ENCODE measurements around the gene FETUB. TPM values are rescaled to one million over a fixed set of nuclear protein-coding genes. Genes with fewer than 3 reads are reported as not detected.

Gene FETUB
- total RNA-seq, 2 donors from 2014 or later: not detected

GRCh38 chr3:186599142-186599784 lies 40.9 kb upstream of the FETUB start:
- no peaks in the 10 kb centered on the region for H3K27me3 ChIP-seq (replicated peaks; ENCODE audit: insufficient read depth)
- DNase-seq (ENCODE audit: low spot score): no peak
- no peaks in the 10 kb centered on the region for H3K9me3 ChIP-seq
- TF ChIP-seq POLR2AphosphoS5 (IDR thresholded peaks at IDR 0.05): no peak
- H3K36me3 ChIP-seq: no peaks in the 10 kb centered on the region
- H3K4me1 ChIP-seq (replicated peaks): no peaks in the 10 kb centered on the region
- intact Hi-C loops (cut with DNase I): no loop called here
- H3K4me3 ChIP-seq: no peak overlapping the region
- WGBS: 80% methylated on average over 12 of the region's 12 CpGs
- no peak overlapping the region for H3K27ac ChIP-seq

DNA sequence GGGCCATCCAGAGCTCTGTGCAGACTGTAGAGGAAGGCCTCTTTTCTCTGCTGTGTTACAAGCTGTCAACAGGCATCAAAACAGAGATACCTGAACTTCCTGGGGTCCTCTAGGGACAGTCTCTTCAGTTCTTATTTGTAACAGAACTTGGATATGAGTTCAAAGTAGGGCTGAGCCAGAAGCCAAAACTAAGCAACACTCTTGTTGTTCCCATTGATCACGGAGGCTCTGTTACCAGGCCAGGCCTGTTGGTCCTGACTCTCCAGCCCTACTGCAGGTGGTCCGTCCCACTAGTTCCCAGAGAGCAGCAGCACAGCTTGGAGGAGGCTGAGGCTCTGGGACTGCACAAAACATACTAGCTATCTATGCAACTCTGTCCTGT lies 40.4 kb upstream of the FETUB start:
- intact Hi-C loops (cut with DNase I): no loop called here
- WGBS: 92% methylated on average over 2 of the region's 2 CpGs

GRCh38 chr3:186600896-186601295 lies 39.3 kb upstream of the FETUB start:
- Histone ChIP-seq H3K27ac (no peak overlapping the region), H3K4me3 (no peak overlapping the region), H3K4me1 (replicated peaks) (no peaks in the 10 kb centered on the region), H3K27me3 (replicated peaks; ENCODE audit: insufficient read depth) (no peaks in the 10 kb centered on the region), H3K36me3 (no peaks in the 10 kb centered on the region), H3K9me3 (no peaks in the 10 kb centered on the region)
- no peak for DNase-seq (ENCODE audit: low spot score)
- 53% methylated on average over 3 of the region's 3 CpGs for WGBS
- TF ChIP-seq POLR2AphosphoS5 (IDR thresholded peaks at IDR 0.05) (no peak), POLR2A (IDR thresholded peaks at IDR 0.05) (no peak)
- TF ChIP-seq, protein P1, sequence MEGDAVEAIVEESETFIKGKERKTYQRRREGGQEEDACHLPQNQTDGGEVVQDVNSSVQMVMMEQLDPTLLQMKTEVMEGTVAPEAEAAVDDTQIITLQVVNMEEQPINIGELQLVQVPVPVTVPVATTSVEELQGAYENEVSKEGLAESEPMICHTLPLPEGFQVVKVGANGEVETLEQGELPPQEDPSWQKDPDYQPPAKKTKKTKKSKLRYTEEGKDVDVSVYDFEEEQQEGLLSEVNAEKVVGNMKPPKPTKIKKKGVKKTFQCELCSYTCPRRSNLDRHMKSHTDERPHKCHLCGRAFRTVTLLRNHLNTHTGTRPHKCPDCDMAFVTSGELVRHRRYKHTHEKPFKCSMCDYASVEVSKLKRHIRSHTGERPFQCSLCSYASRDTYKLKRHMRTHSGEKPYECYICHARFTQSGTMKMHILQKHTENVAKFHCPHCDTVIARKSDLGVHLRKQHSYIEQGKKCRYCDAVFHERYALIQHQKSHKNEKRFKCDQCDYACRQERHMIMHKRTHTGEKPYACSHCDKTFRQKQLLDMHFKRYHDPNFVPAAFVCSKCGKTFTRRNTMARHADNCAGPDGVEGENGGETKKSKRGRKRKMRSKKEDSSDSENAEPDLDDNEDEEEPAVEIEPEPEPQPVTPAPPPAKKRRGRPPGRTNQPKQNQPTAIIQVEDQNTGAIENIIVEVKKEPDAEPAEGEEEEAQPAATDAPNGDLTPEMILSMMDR (IDR thresholded peaks at IDR 0.05): no peak
- intact Hi-C loops (cut with DNase I): no loop called here

More for the DNA sequence above, 40.4 kb upstream of the FETUB start:
- Histone ChIP-seq H3K4me1 (replicated peaks) (no peaks in the 10 kb centered on the region), H3K36me3 (no peaks in the 10 kb centered on the region), H3K4me3 (no peak overlapping the region), H3K9me3 (no peaks in the 10 kb centered on the region), H3K27ac (no peak overlapping the region), H3K27me3 (replicated peaks; ENCODE audit: insufficient read depth) (no peaks in the 10 kb centered on the region)
- no peak for DNase-seq (ENCODE audit: low spot score)
- TF ChIP-seq POLR2A (IDR thresholded peaks at IDR 0.05): no peak
- TF ChIP-seq, protein P1 (IDR thresholded peaks at IDR 0.05): no peak
- TF ChIP-seq POLR2AphosphoS5 (IDR thresholded peaks at IDR 0.05): no peak

DNA sequence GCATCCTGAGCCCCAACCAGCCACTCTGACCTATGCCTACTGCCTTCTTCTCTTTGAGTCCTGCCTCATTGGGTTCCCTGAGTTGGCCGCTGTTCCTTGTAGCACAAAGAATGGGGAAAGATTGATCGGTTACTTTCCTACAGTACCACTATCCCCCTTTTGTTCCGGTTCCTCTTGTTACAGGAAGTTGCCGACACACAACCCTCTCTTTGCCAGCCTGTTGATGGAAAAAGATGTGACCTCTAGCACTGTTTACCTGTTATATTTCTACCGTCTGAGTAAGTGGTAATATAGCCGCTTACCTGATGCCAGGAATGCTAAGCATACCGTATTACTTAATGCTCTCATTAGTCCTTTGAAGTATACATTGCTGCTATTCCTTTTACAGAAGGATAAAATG lies 37.0 kb upstream of the FETUB start:
- H3K36me3 ChIP-seq: no peaks in the 10 kb centered on the region
- no peak for DNase-seq (ENCODE audit: low spot score)
- H3K4me1 ChIP-seq (replicated peaks): no peaks in the 10 kb centered on the region
- intact Hi-C loops (cut with DNase I): no loop called here
- H3K4me3 ChIP-seq: no peak overlapping the region
- 80% methylated on average over 7 of the region's 7 CpGs for WGBS
- H3K9me3 ChIP-seq: no peaks in the 10 kb centered on the region
- no peaks in the 10 kb centered on the region for H3K27me3 ChIP-seq (replicated peaks; ENCODE audit: insufficient read depth)
- H3K27ac ChIP-seq: no peak overlapping the region
- TF ChIP-seq, protein P1 (IDR thresholded peaks at IDR 0.05): no peak
- TF ChIP-seq POLR2A (IDR thresholded peaks at IDR 0.05) (no peak), POLR2AphosphoS5 (IDR thresholded peaks at IDR 0.05) (no peak)

- Histone ChIP-seq H3K36me3 (no peaks in the 10 kb centered on the region), H3K4me1 (replicated peaks) (no peaks in the 10 kb centered on the region), H3K27me3 (replicated peaks; ENCODE audit: insufficient read depth) (no peaks in the 10 kb centered on the region), H3K9me3 (no peaks in the 10 kb centered on the region), H3K27ac (no peak overlapping the region), H3K4me3 (no peak overlapping the region)
- no peak for DNase-seq (ENCODE audit: low spot score)
- TF ChIP-seq POLR2A (IDR thresholded peaks at IDR 0.05) (no peak), POLR2AphosphoS5 (IDR thresholded peaks at IDR 0.05) (no peak)
- TF ChIP-seq, protein P1 (IDR thresholded peaks at IDR 0.05): no peak
- intact Hi-C loops (cut with DNase I): no loop called here
Observed at GRCh38 chr3:186605078-186605477, 35.1 kb upstream of the FETUB start.
